Uterus (tissue), 4 donors: ENCODE data around the gene CTDSP1. TPM values are rescaled to one million over a fixed set of nuclear protein-coding genes. Genes with fewer than 3 reads are reported as not detected.

ENCODE experiments used
- DNase-seq, 2 donors: peaks; one replicate each; pipeline ENCODE4 v3.0.0-alpha.2; 2019 to 2020
- H3K27ac ChIP-seq, 2 donors: fragments of 200-600 bp; sonication (generic); 1 replicate in 1 of 2; 2 replicates in 1 of 2; pipeline ENCODE4 v1.5.1; 2016 to 2018
- H3K27me3 ChIP-seq, 2 donors: fragments of 200-600 bp; sonication (generic); one replicate each; pipeline ENCODE4 v1.5.1; 2018 to 2019; ENCODE audit warnings: control low read depth in 1 of 2
- H3K36me3 ChIP-seq, 2 donors: fragments of 200-600 bp; sonication (generic); one replicate each; pipeline ENCODE4 v1.5.1; 2019; ENCODE audit warnings: control low read depth in 1 of 2
- H3K4me1 ChIP-seq, 2 donors: fragments of 200-600 bp; sonication (generic); one replicate each; pipeline ENCODE4 v1.5.1; 2018 to 2019; ENCODE audit warnings: control low read depth in 1 of 2
- H3K4me3 ChIP-seq, 2 donors: fragments of 200-600 bp; sonication (generic); 1 replicate in 1 of 2; 2 replicates in 1 of 2; pipeline ENCODE4 v1.5.1; 2018 to 2019; ENCODE audit warnings: mild to moderate bottlenecking in 1 of 2
- H3K9me3 ChIP-seq, 2 donors: fragments of 200-600 bp; sonication (generic); one replicate each; pipeline ENCODE4 v1.5.1; 2019; ENCODE audit warnings: control low read depth in 1 of 2
- CTCF ChIP-seq, 4 experiments: fragments of 200-600 bp in 2 of 4; fragments of 450-650 bp in 2 of 4; sonication (generic) in 2 of 4; IDR thresholded peaks; one replicate each; pipeline ENCODE4 v1.5.1; 2016 to 2019; ENCODE audit warnings: antibody characterized with exemption in 4 of 4, mild to moderate bottlenecking in 2 of 4, moderate library complexity in 1 of 4
- POLR2A ChIP-seq, 2 donors: fragments of 450-650 bp; IDR thresholded peaks; one replicate each; pipeline ENCODE4 v1.6.1; 2016; ENCODE audit warnings: antibody characterized with exemption in 2 of 2, mild to moderate bottlenecking in 1 of 2, moderate library complexity in 1 of 2
- intact Hi-C: fragments of 100-400 bp; cut with DNase I; formaldehyde crosslinking; loops from one replicate; pipeline ENCODE4 v1.15.1; 2023; ENCODE audit warnings: low total_unique reads
- total RNA-seq, 4 donors: library from RNA; depleted of rRNA in 3 of 4; stranded (reverse); fragments of >200 nt in 3 of 4; gene quantifications; one replicate each; pipeline versions ENCODE4 v1.1.0 to v1.2.4, GENCODE V29; 2014 to 2023
- donor health status: DM: yes; HTN: yes; CAD: no.

Gene CTDSP1
- total RNA-seq, 4 donors from 2014 or later = 48.8 to 198 (median 76.8) TPM

- no peak overlapping the region for H3K27ac ChIP-seq
Measured at GRCh38 chr2:218422403-218423086, 22.9 kb downstream of the CTDSP1 start.

GRCh38 chr2:218423584-218423983 is 23.9 kb downstream of the CTDSP1 start:
- H3K4me1 ChIP-seq = no peaks in the 10 kb centered on the region
- intact Hi-C loops = no loop called here
- no peaks in the 10 kb centered on the region for H3K9me3 ChIP-seq
- DNase-seq = no peak
- no peak for TF ChIP-seq POLR2A (IDR thresholded peaks at IDR 0.05)
- no peak for TF ChIP-seq CTCF (IDR thresholded peaks at IDR 0.05)
- H3K27ac ChIP-seq = no peak overlapping the region
- no peak overlapping the region for H3K4me3 ChIP-seq
- H3K27me3 ChIP-seq = no peaks in the 10 kb centered on the region
- no peaks in the 10 kb centered on the region for H3K36me3 ChIP-seq

More at GRCh38 chr2:218422403-218423086, 22.9 kb downstream of the CTDSP1 start:
- no peaks in the 10 kb centered on the region for H3K9me3 ChIP-seq
- H3K4me3 ChIP-seq = no peak overlapping the region
- DNase-seq = no peak
- H3K4me1 ChIP-seq = no peaks in the 10 kb centered on the region
- intact Hi-C loops = no loop called here
- H3K36me3 ChIP-seq = no peaks in the 10 kb centered on the region
- TF ChIP-seq POLR2A (IDR thresholded peaks at IDR 0.05) = no peak
- TF ChIP-seq CTCF (IDR thresholded peaks at IDR 0.05) = no peak
- no peaks in the 10 kb centered on the region for H3K27me3 ChIP-seq

- no peaks in the 10 kb centered on the region for H3K27me3 ChIP-seq
- no peak overlapping the region for H3K27ac ChIP-seq
Measured at GRCh38 chr2:218425531-218425930, 25.9 kb downstream of the CTDSP1 start.

GRCh38 chr2:218427741-218428140 is 28.1 kb downstream of the CTDSP1 start:
- no peak overlapping the region for H3K4me3 ChIP-seq
- no peak overlapping the region for H3K27ac ChIP-seq
- H3K36me3 ChIP-seq = no peaks in the 10 kb centered on the region
- no peaks in the 10 kb centered on the region for H3K4me1 ChIP-seq
- DNase-seq = no peak
- no peaks in the 10 kb centered on the region for H3K9me3 ChIP-seq
- H3K27me3 ChIP-seq = no peaks in the 10 kb centered on the region
- intact Hi-C loops = no loop called here
- TF ChIP-seq CTCF (IDR thresholded peaks at IDR 0.05) = no peak
- TF ChIP-seq POLR2A (IDR thresholded peaks at IDR 0.05) = no peak

More at GRCh38 chr2:218425531-218425930, 25.9 kb downstream of the CTDSP1 start:
- Histone ChIP-seq H3K9me3 (no peaks in the 10 kb centered on the region), H3K4me1 (no peaks in the 10 kb centered on the region), H3K36me3 (no peaks in the 10 kb centered on the region), H3K4me3 (no peak overlapping the region)
- DNase-seq = no peak
- intact Hi-C loops = no loop called here
- no peak for TF ChIP-seq CTCF (IDR thresholded peaks at IDR 0.05)
- TF ChIP-seq POLR2A (IDR thresholded peaks at IDR 0.05) = no peak

- H3K4me3 ChIP-seq = no peak overlapping the region
- H3K36me3 ChIP-seq = no peaks in the 10 kb centered on the region
- no peaks in the 10 kb centered on the region for H3K4me1 ChIP-seq
- TF ChIP-seq CTCF (IDR thresholded peaks at IDR 0.05) (no peak), POLR2A (IDR thresholded peaks at IDR 0.05) (no peak)
- DNase-seq = no peak
- no peaks in the 10 kb centered on the region for H3K27me3 ChIP-seq
- H3K27ac ChIP-seq = no peak overlapping the region
- intact Hi-C loops = no loop called here
- H3K9me3 ChIP-seq = no peaks in the 10 kb centered on the region
Measured at GRCh38 chr2:218428846-218429558, 29.3 kb downstream of the CTDSP1 start.
